GM21723 (cell line): Measurements from ENCODE around the gene HAO2.
"Not testable (repeated sequence)": the region's sequence is repeated elsewhere in the genome, so short reads cannot be mapped to it uniquely, and the experiment has no call there.

Experiments used
- ATAC-seq: cut with Tn5 transposase; IDR thresholded peaks from one replicate; pipeline ENCODE4 v1.9.1; 2021; ENCODE audit warnings: mild to moderate bottlenecking, moderate library complexity; ENCODE audit not compliant: unreplicated experiment

HAO2 gene

GRCh38 chr1:119377594-119377993 is 9.0 kb downstream of the HAO2 start:
- not testable (repeated sequence) for ATAC-seq

GRCh38 chr1:119379117-119379516 is 10.5 kb downstream of the HAO2 start:
- ATAC-seq: no peak

- no peak for ATAC-seq
Observed at GRCh38 chr1:119380304-119380703, 11.7 kb downstream of the HAO2 start.

GRCh38 chr1:119380983-119381662 is 12.5 kb downstream of the HAO2 start:
- ATAC-seq: no peak

- ATAC-seq: no peak
Observed at GRCh38 chr1:119384591-119384990, 16.0 kb downstream of the HAO2 start.

- ATAC-seq: no peak
Observed at GRCh38 chr1:119385650-119386049, 17.1 kb downstream of the HAO2 start.

- no peak for ATAC-seq
Observed at GRCh38 chr1:119387858-119388257, 19.3 kb downstream of the HAO2 start.

GRCh38 chr1:119388450-119388849 is 19.9 kb downstream of the HAO2 start:
- no peak for ATAC-seq

- ATAC-seq: no peak
Observed at GRCh38 chr1:119390526-119390925, 21.9 kb downstream of the HAO2 start.

- no peak for ATAC-seq
Observed at GRCh38 chr1:119391749-119392148, 23.2 kb downstream of the HAO2 start.

- ATAC-seq: no peak
Observed at GRCh38 chr1:119394085-119394484, 25.5 kb downstream of the HAO2 start.

GRCh38 chr1:119396982-119397381 is 28.4 kb downstream of the HAO2 start:
- ATAC-seq: no peak

- no peak for ATAC-seq
Observed at GRCh38 chr1:119397986-119398385, 29.4 kb downstream of the HAO2 start.

- ATAC-seq: no peak
Observed at GRCh38 chr1:119404736-119405135, 36.2 kb downstream of the HAO2 start.

- ATAC-seq: no peak
Observed at GRCh38 chr1:119409731-119410130, 41.1 kb downstream of the HAO2 start.

GRCh38 chr1:119410961-119411360 is 42.4 kb downstream of the HAO2 start:
- ATAC-seq: no peak

GRCh38 chr1:119414950-119415349 is 46.4 kb downstream of the HAO2 start, which contains the start of gene HSD3B2:
TSS of gene HSD3B2 (plus strand) at chr1:119415150. CDS start at chr1:119415420, 270 bp downstream.
- no peak for ATAC-seq

GRCh38 chr1:119416006-119416640 is 47.5 kb downstream of the HAO2 start:
- no peak for ATAC-seq

- ATAC-seq: no peak
Observed at GRCh38 chr1:119419109-119419508, 50.5 kb downstream of the HAO2 start.

- ATAC-seq: no peak
Observed at GRCh38 chr1:119420638-119421037, 52.1 kb downstream of the HAO2 start.

- ATAC-seq: no peak
Observed at GRCh38 chr1:119422631-119423030, 54.0 kb downstream of the HAO2 start.

GRCh38 chr1:119428991-119429390 is 60.4 kb downstream of the HAO2 start:
- ATAC-seq: no peak

- ATAC-seq: no peak
Observed at GRCh38 chr1:119429687-119430086, 61.1 kb downstream of the HAO2 start.
